Transverse colon (tissue), 4 donors: ENCODE results near the gene LILRA5. TPM values are rescaled to one million over a fixed set of nuclear protein-coding genes. Genes with fewer than 3 reads are reported as not detected.
"Not testable (repeated sequence)": the region's sequence is repeated elsewhere in the genome, so short reads cannot be mapped to it uniquely, and the experiment has no call there.

Source experiments
- DNase-seq: peaks from one replicate; pipeline ENCODE4 v3.0.0-alpha.2; 2019
- H3K27ac ChIP-seq, 4 donors: fragments of 200-600 bp; sonication (generic); 2 replicates each; pipeline ENCODE4 v1.5.1; 2016 to 2018; ENCODE audit warnings: inconsistent platforms in 4 of 4
- H3K27me3 ChIP-seq: fragments of 200-600 bp; sonication (generic); 2 replicates; pipeline ENCODE4 v1.5.1; 2017; ENCODE audit warnings: inconsistent platforms
- H3K36me3 ChIP-seq, 4 donors: fragments of 200-600 bp; sonication (generic); 2 replicates each; pipeline ENCODE4 v1.5.1; 2017 to 2019; ENCODE audit warnings: inconsistent platforms in 4 of 4
- H3K4me1 ChIP-seq, 4 donors: fragments of 200-600 bp; sonication (generic); 2 replicates each; pipeline ENCODE4 v1.5.1; 2017 to 2020; ENCODE audit warnings: inconsistent platforms in 4 of 4
- H3K4me3 ChIP-seq, 4 donors: fragments of 200-600 bp; sonication (generic); 1 replicate in 1 of 4; 2 replicates in 3 of 4; pipeline versions ENCODE4 v1.5.1 to v1.6.1; 2017 to 2019; ENCODE audit warnings: inconsistent platforms in 4 of 4
- H3K9me3 ChIP-seq, 2 donors: fragments of 200-600 bp; sonication (generic); 2 replicates each; pipeline ENCODE4 v1.5.1; 2017 to 2019; ENCODE audit warnings: inconsistent platforms in 2 of 2
- CTCF ChIP-seq, 5 experiments: fragments of 200-600 bp in 3 of 5; fragments of 450-650 bp in 2 of 5; sonication (generic) in 3 of 5; IDR thresholded peaks; 1 replicate in 2 of 5; 2 replicates in 3 of 5; pipeline ENCODE4 v1.5.1; 2016 to 2017; ENCODE audit warnings: antibody characterized with exemption in 5 of 5, inconsistent platforms in 3 of 5, mild to moderate bottlenecking in 2 of 5, moderate library complexity in 1 of 5
- EP300 ChIP-seq: sonication (generic); formaldehyde crosslinking; IDR thresholded peaks from one replicate; pipeline ENCODE4 v1.6.1; 2017; ENCODE audit warnings: antibody characterized with exemption, low read depth
- POLR2A ChIP-seq: fragments of 450-650 bp; IDR thresholded peaks from one replicate; pipeline ENCODE4 v1.6.1; 2016; ENCODE audit warnings: antibody characterized with exemption, mild to moderate bottlenecking, moderate library complexity
- POLR2AphosphoS5 ChIP-seq, 3 donors: sonication (generic); formaldehyde crosslinking; IDR thresholded peaks; one replicate each; pipeline ENCODE4 v1.6.1; 2016; ENCODE audit warnings: antibody characterized with exemption in 3 of 3
- WGBS, 2 donors: methylation state at CpG; one replicate each; pipeline ENCODE4 v1.1.5; 2018; ENCODE audit warnings: low coverage in 1 of 2; 5-methylcytosine and 5-hydroxymethylcytosine counted together
- in situ Hi-C, 4 donors: fragments of 200-750 bp; cut with MboI; loops; one replicate each; pipeline versions ENCODE4 v1.15.0 to v1.15.1; 2017; ENCODE audit warnings: low sequenced_read_pairs in 3 of 4, low pct_ligation_motif_present in 1 of 4, low pct_unique_long_range_greater_than_20kb in 1 of 4
- intact Hi-C: fragments of 100-400 bp; cut with DNase I; formaldehyde crosslinking; loops from one replicate; pipeline ENCODE4 v1.15.1; 2023; ENCODE audit warnings: low total_unique reads
- total RNA-seq, 4 donors: library from RNA; depleted of rRNA; stranded (reverse); fragments of >200 nt; gene quantifications; one replicate each; pipeline ENCODE4 v1.1.0, GENCODE V29; 2016

LILRA5 gene
- total RNA-seq, 4 donors from 2014 or later: 1.6 TPM; not detected in 2

- WGBS, 2 donors: 39% methylated on average over 7 of the region's 7 CpGs; no CpG with 5 or more reads in 1 of the 2 donors
- Histone ChIP-seq H3K36me3 (no peaks in the 10 kb centered on the region), H3K9me3 (no peaks in the 10 kb centered on the region), H3K4me3 (no peak overlapping the region), H3K27ac (no peak overlapping the region), H3K4me1 (no peaks in the 10 kb centered on the region), H3K27me3 (no peaks in the 10 kb centered on the region)
- no peak for DNase-seq
- intact Hi-C loops (no loop called here), in situ Hi-C loops (no loop called here)
- TF ChIP-seq EP300 (no peak), POLR2A (no peak), POLR2AphosphoS5 (IDR thresholded peaks at IDR 0.05) (no peak), CTCF (IDR thresholded peaks at IDR 0.05) (no peak)
Measured at GRCh38 chr19:54297759-54298305, 15.1 kb downstream of the LILRA5 start.

- Histone ChIP-seq H3K36me3 (no peaks in the 10 kb centered on the region), H3K4me1 (no peaks in the 10 kb centered on the region), H3K27me3 (no peaks in the 10 kb centered on the region), H3K4me3 (no peak overlapping the region), H3K9me3 (no peaks in the 10 kb centered on the region), H3K27ac (no peak overlapping the region)
- TF ChIP-seq POLR2A (no peak), EP300 (no peak), POLR2AphosphoS5 (IDR thresholded peaks at IDR 0.05) (no peak), CTCF (IDR thresholded peaks at IDR 0.05) (no peak)
- in situ Hi-C loops (no loop called here), intact Hi-C loops (loop anchor here (5.0 kb wide), 1 partner anchor 517 kb away; no protein-coding TSS in a partner anchor)
- DNase-seq: no peak
- WGBS, 2 donors: 82 to 85% methylated on average over 2 to 6 of the region's 6 CpGs
Measured at GRCh38 chr19:54294539-54294938, 18.4 kb downstream of the LILRA5 start.

GRCh38 chr19:54289160-54289559, 23.8 kb downstream of the LILRA5 start:
- in situ Hi-C loops, H3K4me1 ChIP-seq, intact Hi-C loops, DNase-seq, H3K4me3 ChIP-seq, H3K9me3 ChIP-seq, H3K27me3 ChIP-seq, H3K36me3 ChIP-seq, H3K27ac ChIP-seq: not testable (repeated sequence)
- 58 to 80% methylated on average over 6 to 8 of the region's 8 CpGs for WGBS, 2 donors

- Histone ChIP-seq H3K27ac (no peak overlapping the region), H3K4me3 (no peak overlapping the region), H3K36me3 (no peaks in the 10 kb centered on the region), H3K27me3 (no peaks in the 10 kb centered on the region), H3K4me1 (no peaks in the 10 kb centered on the region), H3K9me3 (no peaks in the 10 kb centered on the region)
- TF ChIP-seq POLR2A: no peak
- TF ChIP-seq CTCF (IDR thresholded peaks at IDR 0.05): no peak
- no peak for TF ChIP-seq EP300
- TF ChIP-seq POLR2AphosphoS5 (IDR thresholded peaks at IDR 0.05): no peak
- intact Hi-C loops: no loop called here
- in situ Hi-C loops: no loop called here
- DNase-seq: no peak
- WGBS, 2 donors: 55 to 67% methylated on average over 4 of the region's 4 CpGs
Measured at GRCh38 chr19:54287456-54287855, 25.5 kb downstream of the LILRA5 start.

- H3K4me3 ChIP-seq, H3K36me3 ChIP-seq, H3K9me3 ChIP-seq, H3K27ac ChIP-seq, DNase-seq, H3K4me1 ChIP-seq, in situ Hi-C loops, H3K27me3 ChIP-seq, intact Hi-C loops: not testable (repeated sequence)
- 53% methylated on average over 3 of the region's 10 CpGs; no CpG with 5 or more reads in 1 of the 2 donors for WGBS, 2 donors
Measured at GRCh38 chr19:54286283-54286682, 26.7 kb downstream of the LILRA5 start.

- H3K4me3 ChIP-seq, H3K4me1 ChIP-seq, in situ Hi-C loops, H3K27ac ChIP-seq, intact Hi-C loops, DNase-seq, H3K9me3 ChIP-seq, H3K36me3 ChIP-seq, H3K27me3 ChIP-seq: not testable (repeated sequence)
- WGBS, 2 donors: 54% methylated on average over 7 of the region's 12 CpGs; no CpG with 5 or more reads in 1 of the 2 donors
Measured at GRCh38 chr19:54285427-54286056, 27.4 kb downstream of the LILRA5 start.
